ENCODE results near the gene FAM83E.

DNA sequence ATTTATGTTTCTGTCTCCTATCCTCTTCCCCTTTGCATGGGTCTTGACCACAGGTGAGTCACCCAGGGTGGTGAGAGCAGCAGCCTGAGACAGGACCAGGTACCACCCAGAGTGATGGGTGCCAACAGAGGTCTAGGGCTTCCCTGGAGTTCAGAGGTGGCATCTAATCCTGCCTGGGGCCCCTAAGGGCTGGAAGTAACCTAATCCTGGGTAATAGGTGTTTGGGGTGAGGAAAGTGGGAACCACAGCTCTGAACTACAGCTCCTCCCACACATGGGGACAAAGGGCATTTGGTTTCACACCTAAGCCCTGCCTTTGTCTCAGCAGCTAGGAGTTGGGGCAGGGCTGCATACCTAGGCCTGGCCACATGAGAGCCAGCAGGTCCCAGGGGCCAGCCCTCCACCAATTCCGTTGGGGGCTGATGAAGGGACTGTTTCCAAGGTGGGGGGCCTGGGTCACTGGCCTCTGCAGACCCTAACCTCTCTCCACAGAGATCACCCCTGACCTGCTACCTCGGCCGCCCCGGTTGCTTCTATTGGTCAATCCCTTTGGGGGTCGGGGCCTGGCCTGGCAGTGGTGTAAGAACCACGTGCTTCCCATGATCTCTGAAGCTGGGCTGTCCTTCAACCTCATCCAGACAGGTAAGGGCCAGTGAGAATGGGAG is 12.5 kb upstream of the FAM83E start:
- no peak for TF ChIP-seq ATF3 (CRISPR knock-in tag; conservative IDR thresholded peaks at IDR 0.05)
- no peak for TF ChIP-seq CTCF (IDR thresholded peaks at IDR 0.05)
